ENCODE data around the gene FAM53A. TPM values are rescaled to one million over a fixed set of nuclear protein-coding genes. Genes with fewer than 3 reads are reported as not detected.
"Not testable (repeated sequence)": the region's sequence is repeated elsewhere in the genome, so short reads cannot be mapped to it uniquely, and the experiment has no call there.

FAM53A gene
- total RNA-seq, 2 experiments from 2014 or later = 2.0 to 2.5 TPM

DNA sequence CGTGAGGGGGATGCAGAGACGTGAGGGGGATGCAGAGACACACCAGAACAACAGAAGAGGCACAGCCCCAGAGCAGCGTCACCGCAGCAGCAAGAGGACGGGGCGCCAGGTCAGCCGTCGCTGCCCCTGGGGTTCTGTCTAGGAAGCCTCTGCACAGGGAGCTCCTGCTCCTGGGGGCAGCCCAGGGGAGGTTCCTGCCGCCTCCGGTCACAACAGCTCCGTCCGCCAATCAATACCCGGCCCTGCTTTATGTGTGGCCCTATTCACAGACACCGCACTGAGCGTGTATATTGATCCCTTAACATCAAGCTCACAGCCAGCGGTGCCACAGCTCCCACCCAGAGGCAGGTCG lies 69.6 kb downstream of the FAM53A start:
- ATAC-seq (no peak), DNase-seq (no peak)
- no peak overlapping the region for H3K4me3 Mint-ChIP-seq
- no peaks in the 10 kb centered on the region for H3K27me3 Mint-ChIP-seq
- no peak overlapping the region for H3K27ac Mint-ChIP-seq
- intact Hi-C loops (cut with DNase I, micrococcal nuclease) = no loop called here
- peaks cover 22% of the 10 kb centered on the region for H3K4me1 Mint-ChIP-seq
- CTCF ChIA-PET = interaction anchor here (0.6 kb wide), 1 partner anchor 65 kb away, joined by 4 read pairs; no protein-coding TSS in a partner anchor
- POLR2A ChIA-PET = no interaction called here
- no peaks in the 10 kb centered on the region for H3K36me3 Mint-ChIP-seq (ENCODE audit: low read depth)
- H3K9me3 Mint-ChIP-seq (ENCODE audit: low read depth) = peaks cover 9% of the 10 kb centered on the region

DNA sequence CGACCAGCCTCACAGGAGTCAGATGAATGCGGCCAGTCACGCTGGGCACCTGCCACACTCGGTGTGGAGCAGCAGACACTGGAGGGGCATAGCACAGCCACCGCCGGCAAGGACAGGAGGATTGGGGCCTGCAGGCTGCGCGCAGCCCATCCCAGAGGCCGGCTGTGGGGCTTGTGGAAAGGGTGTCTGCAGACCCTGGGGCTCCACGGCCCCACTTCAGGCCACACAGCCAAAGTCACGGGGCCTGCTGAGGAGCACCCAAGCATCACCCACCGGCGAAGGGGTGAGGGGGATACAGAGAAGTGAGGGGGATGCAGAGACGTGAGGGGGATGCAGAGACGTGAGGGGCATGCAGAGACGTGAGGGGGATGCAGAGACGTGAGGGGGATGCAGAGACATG lies 70.1 kb downstream of the FAM53A start:
- ATAC-seq (no peak), DNase-seq (no peak)
- peaks cover 22% of the 10 kb centered on the region for H3K4me1 Mint-ChIP-seq
- no peak overlapping the region for H3K4me3 Mint-ChIP-seq
- no peaks in the 10 kb centered on the region for H3K36me3 Mint-ChIP-seq (ENCODE audit: low read depth)
- intact Hi-C loops (cut with DNase I, micrococcal nuclease) = no loop called here
- no peaks in the 10 kb centered on the region for H3K27me3 Mint-ChIP-seq
- peaks cover 9% of the 10 kb centered on the region for H3K9me3 Mint-ChIP-seq (ENCODE audit: low read depth)
- POLR2A ChIA-PET = no interaction called here
- CTCF ChIA-PET = no interaction called here
- no peak overlapping the region for H3K27ac Mint-ChIP-seq

DNA sequence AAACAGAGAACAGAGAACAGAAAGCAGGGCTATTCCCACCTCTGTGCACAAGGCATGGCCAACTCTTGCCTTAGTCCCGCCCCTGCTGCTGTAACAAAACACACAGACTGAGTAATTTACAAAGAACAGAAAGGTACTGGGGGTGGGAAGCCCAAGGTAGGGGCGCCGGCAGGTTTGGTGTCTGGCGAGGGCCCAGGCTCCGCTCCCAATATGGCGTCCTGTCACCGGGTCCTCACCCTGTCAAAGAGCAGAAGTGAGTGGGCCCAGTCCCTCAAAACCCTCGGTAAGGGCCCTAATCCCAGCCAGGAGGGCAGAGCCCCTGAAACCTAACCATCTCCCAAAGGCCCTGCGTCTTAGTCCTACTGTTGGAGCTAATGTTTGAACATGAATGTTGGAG lies 71.0 kb downstream of the FAM53A start:
- H3K4me1 Mint-ChIP-seq = peaks cover 22% of the 10 kb centered on the region
- no peak for DNase-seq
- ATAC-seq = no peak
- intact Hi-C loops (cut with DNase I, micrococcal nuclease) = no loop called here
- peaks cover 9% of the 10 kb centered on the region for H3K9me3 Mint-ChIP-seq (ENCODE audit: low read depth)
- no peak overlapping the region for H3K27ac Mint-ChIP-seq
- H3K4me3 Mint-ChIP-seq = no peak overlapping the region
- ChIA-PET POLR2A (no interaction called here), CTCF (interaction anchor here (0.7 kb wide), 1 partner anchor 267 kb away, joined by 3 read pairs; no protein-coding TSS in a partner anchor)
- no peaks in the 10 kb centered on the region for H3K27me3 Mint-ChIP-seq
- H3K36me3 Mint-ChIP-seq (ENCODE audit: low read depth) = no peaks in the 10 kb centered on the region

DNA sequence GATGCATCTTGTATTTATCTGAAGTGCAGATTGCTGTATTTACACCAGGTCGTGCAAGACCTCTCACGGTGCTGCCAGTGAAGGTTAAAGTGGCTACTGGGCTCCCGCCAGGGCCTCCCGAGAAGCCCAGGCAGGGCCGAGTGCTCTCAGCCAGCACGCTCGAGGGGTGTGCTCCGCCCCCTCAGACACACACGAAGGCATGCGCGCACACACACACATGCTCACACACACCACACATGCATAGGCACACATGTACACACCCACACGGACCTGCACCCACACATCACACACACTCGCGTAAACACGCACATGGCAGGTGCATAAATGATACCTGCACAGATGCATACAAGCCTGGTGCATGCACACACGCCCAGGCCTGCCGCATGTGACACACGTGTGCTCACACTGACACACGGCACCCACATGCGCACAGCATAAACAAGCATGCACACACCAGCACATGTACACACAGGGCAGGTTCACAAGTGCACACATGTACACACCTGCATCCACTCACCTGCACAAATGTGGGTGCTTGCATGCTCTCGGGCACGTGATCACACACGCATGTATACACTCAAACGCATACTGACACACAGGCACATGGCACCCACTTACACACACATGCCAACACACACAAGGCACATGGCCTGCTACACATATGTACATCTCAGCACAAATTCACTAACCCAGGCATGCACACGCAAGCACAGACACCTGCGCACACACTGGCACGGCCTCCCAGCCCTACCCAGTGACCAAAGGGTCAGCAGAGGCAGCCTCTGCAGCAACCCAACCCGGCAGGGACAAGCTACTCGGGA lies 71.6 kb downstream of the FAM53A start:
- ATAC-seq = no peak
- intact Hi-C loops (cut with DNase I, micrococcal nuclease) = no loop called here
- H3K27ac Mint-ChIP-seq = no peak overlapping the region
- POLR2A ChIA-PET = no interaction called here
- CTCF ChIA-PET = no interaction called here
- peaks cover 9% of the 10 kb centered on the region for H3K9me3 Mint-ChIP-seq (ENCODE audit: low read depth)
- DNase-seq = no peak
- H3K27me3 Mint-ChIP-seq = no peaks in the 10 kb centered on the region
- no peaks in the 10 kb centered on the region for H3K36me3 Mint-ChIP-seq (ENCODE audit: low read depth)
- no peak overlapping the region for H3K4me3 Mint-ChIP-seq
- peaks cover 22% of the 10 kb centered on the region for H3K4me1 Mint-ChIP-seq

DNA sequence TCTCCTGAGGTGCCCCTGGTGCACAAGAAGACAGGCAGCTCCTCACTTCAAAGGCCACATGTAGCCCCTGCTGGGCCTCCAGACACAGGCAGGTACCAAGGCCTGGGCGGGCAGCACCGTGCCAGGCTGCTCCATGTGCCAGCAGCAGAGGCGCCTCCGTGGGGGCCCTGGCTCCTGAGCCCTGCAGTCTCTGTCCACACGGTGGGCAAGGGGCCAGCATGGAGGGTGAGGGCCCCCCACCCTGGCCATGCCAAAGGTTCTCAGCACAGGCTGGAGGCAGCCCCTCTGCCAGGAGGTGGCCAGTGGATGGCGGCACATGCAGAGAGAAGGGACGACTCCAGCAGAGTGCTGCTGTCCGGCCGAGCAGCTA lies 72.6 kb downstream of the FAM53A start:
- no peak overlapping the region for H3K4me3 Mint-ChIP-seq
- H3K27me3 Mint-ChIP-seq = no peaks in the 10 kb centered on the region
- H3K36me3 Mint-ChIP-seq (ENCODE audit: low read depth) = no peaks in the 10 kb centered on the region
- intact Hi-C loops (cut with DNase I, micrococcal nuclease) = no loop called here
- CTCF ChIA-PET = no interaction called here
- H3K9me3 Mint-ChIP-seq (ENCODE audit: low read depth) = peaks cover 9% of the 10 kb centered on the region
- DNase-seq = no peak
- no peak for ATAC-seq
- peaks cover 20% of the 10 kb centered on the region for H3K4me1 Mint-ChIP-seq
- POLR2A ChIA-PET = no interaction called here
- no peak overlapping the region for H3K27ac Mint-ChIP-seq

DNA sequence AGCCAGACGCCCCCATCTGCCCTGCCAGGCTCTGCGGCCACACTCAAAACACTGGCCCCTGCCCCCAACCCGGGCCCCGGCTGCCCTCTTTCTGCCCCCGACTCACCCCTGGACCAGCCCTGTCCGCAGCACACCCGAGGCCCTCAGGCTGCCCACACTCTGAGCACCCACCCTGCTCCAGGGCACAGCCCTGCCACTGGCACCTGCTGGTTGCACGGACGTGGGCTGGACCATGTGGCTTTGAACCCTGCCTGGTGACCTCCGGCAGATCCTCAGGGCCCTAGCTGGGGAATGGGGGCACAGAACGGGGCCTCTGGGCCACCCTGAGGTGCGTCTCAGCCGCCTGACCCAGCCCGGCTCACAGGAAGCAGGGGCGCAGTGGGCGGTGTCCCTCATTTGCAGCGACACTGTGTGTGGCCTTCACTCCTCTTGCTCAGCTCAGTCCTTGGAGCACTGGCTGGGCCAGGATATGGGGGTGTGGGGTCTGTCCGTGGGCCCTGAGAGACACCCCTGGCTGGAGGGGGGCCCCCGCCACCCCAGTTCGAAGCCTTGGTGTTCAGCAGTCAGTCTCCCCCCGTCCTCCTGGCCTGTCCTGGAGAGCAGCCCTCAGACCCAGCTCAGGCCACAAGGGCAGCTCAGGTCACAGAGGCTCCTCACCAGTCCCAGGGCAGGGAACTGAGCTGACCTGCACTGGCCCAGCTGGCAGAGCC lies 73.2 kb downstream of the FAM53A start:
- DNase-seq (no peak), ATAC-seq (no peak)
- no peak overlapping the region for H3K27ac Mint-ChIP-seq
- H3K36me3 Mint-ChIP-seq (ENCODE audit: low read depth) = no peaks in the 10 kb centered on the region
- ChIA-PET POLR2A (no interaction called here), CTCF (no interaction called here)
- H3K4me3 Mint-ChIP-seq = no peak overlapping the region
- intact Hi-C loops (cut with DNase I, micrococcal nuclease) = no loop called here
- H3K4me1 Mint-ChIP-seq = peaks cover 19% of the 10 kb centered on the region
- H3K9me3 Mint-ChIP-seq (ENCODE audit: low read depth) = peaks cover 9% of the 10 kb centered on the region
- no peaks in the 10 kb centered on the region for H3K27me3 Mint-ChIP-seq

DNA sequence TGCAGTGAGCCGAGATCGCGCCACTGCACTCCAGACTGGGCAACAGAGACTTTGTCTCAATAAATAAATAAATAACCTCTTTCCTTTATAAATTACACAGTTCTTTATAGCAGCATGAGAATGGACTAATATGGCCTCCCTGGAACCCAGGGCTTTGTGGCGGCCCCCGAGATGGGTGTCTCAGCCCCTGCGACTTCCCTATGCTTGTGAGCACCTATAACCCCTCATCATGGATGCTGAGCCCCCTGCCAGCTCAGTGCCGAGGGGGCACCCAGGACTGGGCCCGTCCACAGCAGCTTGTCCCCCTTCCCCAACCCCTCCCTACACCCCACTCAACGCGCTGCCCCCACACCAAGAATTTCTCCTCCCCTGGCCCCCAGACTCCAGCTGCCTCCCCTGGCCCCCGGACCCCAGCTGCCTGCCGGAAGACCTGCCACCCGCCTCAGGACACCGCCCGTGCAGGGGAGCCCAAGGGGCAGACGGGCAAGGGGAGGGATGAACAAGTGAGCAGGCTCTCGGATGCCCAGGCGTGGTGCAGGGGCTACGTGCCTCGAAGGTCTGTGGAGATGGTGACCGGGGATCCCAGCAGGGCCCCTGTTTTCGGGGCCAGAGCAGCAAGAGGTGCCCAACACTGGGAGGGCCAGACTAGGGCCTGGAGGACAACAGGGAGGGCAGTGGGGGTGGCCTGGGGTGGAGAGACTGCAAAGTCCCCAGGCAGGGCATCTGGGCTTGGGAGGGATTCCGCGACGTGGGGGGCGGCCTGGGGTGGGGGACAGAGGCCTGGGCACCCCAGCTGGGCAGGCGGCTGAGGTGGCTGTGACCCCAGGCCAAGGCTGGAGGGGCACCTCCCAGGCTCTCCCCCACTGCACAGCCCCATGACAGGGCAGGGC lies 74.0 kb downstream of the FAM53A start:
- ChIA-PET CTCF (no interaction called here), POLR2A (no interaction called here)
- H3K4me3 Mint-ChIP-seq = no peak overlapping the region
- DNase-seq = no peak
- ATAC-seq = no peak
- no peak overlapping the region for H3K27ac Mint-ChIP-seq
- peaks cover 8% of the 10 kb centered on the region for H3K9me3 Mint-ChIP-seq (ENCODE audit: low read depth)
- H3K36me3 Mint-ChIP-seq (ENCODE audit: low read depth) = no peaks in the 10 kb centered on the region
- no peaks in the 10 kb centered on the region for H3K27me3 Mint-ChIP-seq
- intact Hi-C loops (cut with DNase I, micrococcal nuclease) = no loop called here
- peaks cover 16% of the 10 kb centered on the region for H3K4me1 Mint-ChIP-seq

DNA sequence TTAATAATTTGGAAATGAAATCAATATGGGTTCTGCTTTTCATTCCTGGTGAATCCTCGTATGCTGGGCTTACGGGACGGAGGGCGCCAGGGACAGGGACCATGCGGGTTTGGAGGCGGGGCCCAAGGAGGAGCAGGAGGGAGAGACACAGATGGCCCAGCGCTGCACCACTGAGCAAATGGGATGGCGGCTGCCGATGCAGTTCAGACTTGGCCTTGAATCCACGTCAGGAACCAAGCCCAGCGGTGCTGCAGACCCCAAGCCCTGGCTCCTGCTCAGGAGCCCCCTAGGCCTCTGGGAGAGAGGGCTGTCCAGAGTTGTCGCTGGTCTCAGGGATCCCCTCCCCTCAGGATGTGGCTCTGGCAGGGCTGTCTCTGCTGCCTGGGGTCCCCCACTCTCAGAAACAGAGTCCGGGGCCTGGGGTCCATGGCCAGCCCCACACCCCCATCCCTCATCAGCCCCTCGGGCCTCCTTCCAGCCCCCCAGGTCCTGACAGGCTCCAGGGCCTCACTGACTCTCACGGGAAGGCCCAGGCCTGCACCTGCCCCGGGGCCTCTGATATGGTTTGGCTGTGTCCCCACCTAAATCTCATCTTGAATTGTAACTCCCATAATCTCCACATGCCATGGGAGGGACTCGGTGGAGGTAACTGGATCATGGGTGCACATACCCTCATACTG lies 75.2 kb downstream of the FAM53A start:
- H3K27ac Mint-ChIP-seq = no peak overlapping the region
- H3K36me3 Mint-ChIP-seq (ENCODE audit: low read depth) = no peaks in the 10 kb centered on the region
- H3K27me3 Mint-ChIP-seq = no peaks in the 10 kb centered on the region
- CTCF ChIA-PET = no interaction called here
- no peak overlapping the region for H3K4me3 Mint-ChIP-seq
- H3K9me3 Mint-ChIP-seq (ENCODE audit: low read depth) = peaks cover 3% of the 10 kb centered on the region
- POLR2A ChIA-PET = no interaction called here
- no peak for ATAC-seq
- peaks cover 18% of the 10 kb centered on the region for H3K4me1 Mint-ChIP-seq
- no peak for DNase-seq
- intact Hi-C loops (cut with DNase I, micrococcal nuclease) = no loop called here

DNA sequence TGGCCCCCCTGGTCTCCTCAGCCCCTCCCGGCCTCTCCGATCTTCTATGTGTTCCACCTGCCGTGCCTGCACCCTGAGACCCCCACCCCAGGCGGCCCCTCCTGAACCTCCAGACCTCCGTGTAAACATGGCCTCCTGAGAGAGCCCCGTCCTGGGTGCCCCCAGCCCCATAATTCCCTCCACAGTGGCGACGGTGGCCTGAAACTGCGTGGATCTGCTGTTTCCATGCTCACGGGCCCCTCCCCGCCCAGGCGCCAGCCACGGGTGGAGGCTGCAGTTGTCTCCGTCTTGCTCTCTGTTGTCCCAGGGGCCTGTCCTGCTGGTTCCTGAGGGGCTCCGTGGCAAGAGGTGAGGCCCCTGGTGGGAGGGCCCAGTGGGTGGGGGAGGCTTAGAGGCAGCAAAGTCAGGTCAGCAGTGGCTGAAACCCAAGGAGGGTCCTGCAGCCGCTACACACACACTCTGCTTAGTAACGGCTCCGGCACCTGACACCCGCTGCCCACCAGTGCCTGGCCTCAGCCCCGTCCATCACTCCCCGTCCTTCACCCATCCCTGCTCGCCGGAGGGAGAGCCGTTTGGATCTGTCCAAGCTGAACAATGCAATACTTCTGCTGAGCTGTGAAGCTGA lies 75.8 kb downstream of the FAM53A start:
- Mint-ChIP-seq H3K4me1 (peaks cover 18% of the 10 kb centered on the region), H3K27me3 (no peaks in the 10 kb centered on the region), H3K4me3 (no peak overlapping the region), H3K9me3 (ENCODE audit: low read depth) (no peaks in the 10 kb centered on the region), H3K27ac (no peak overlapping the region), H3K36me3 (ENCODE audit: low read depth) (no peaks in the 10 kb centered on the region)
- DNase-seq (no peak), ATAC-seq (no peak)
- CTCF ChIA-PET = no interaction called here
- POLR2A ChIA-PET = no interaction called here
- intact Hi-C loops (cut with DNase I, micrococcal nuclease) = no loop called here

DNA sequence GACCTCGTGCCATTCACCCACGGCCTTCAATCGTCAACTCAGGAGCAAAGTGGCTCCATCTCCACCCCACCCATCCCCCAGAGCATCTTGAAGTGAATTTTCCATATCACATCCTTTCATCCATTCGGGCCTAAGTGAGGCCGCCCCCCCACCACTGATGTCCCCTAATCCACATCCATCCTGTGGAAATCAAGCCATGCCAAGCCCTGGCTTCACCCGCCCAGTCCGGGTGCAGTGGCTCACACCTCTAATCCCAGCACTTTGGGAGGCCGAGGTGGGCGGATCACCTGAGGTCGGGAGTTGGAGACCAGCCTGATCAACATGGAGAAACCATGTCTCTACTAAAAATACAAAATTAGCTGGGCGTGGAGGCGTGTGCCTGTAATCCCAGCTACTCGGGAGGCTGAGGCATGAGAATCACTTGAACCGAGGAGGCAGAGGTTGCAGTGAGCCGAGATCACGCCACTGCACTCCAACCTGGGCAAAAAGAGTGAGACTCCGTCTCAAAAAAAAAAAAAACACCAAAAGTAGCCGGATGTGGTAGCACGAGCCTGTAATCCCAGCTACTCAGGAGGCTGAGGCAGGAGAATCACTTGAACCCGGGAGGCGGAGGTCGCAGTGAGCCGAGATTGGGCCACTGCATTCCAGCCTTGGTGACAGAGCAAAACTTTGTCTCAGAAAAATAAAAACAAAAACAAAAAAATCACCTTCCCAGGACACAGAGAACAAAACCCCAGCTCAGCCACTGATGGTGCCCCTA lies 76.5 kb downstream of the FAM53A start:
- H3K4me3 Mint-ChIP-seq, H3K27me3 Mint-ChIP-seq, POLR2A ChIA-PET: not testable (repeated sequence)

More for the DNA sequence above, 76.5 kb downstream of the FAM53A start:
- H3K4me1 Mint-ChIP-seq = peaks cover 18% of the 10 kb centered on the region
- DNase-seq; H3K27ac Mint-ChIP-seq; intact Hi-C loops (cut with DNase I, micrococcal nuclease); ATAC-seq; H3K9me3 Mint-ChIP-seq (ENCODE audit: low read depth); H3K36me3 Mint-ChIP-seq (ENCODE audit: low read depth): not testable (repeated sequence)
- CTCF ChIA-PET = interaction anchor here (0.7 kb wide), 1 partner anchor 38 kb away, joined by 4 read pairs; no protein-coding TSS in a partner anchor
